Chondrocyte (in vitro differentiated cells): ENCODE data around the gene FMNL2. TPM values are rescaled to one million over a fixed set of nuclear protein-coding genes. Genes with fewer than 3 reads are reported as not detected.

ENCODE experiments used
- DNase-seq: peaks from one replicate; pipeline ENCODE4 v3.0.0; 2021; ENCODE audit warnings: mixed read lengths, low spot score
- H3K27ac Mint-ChIP-seq: one replicate; pipeline ENCODE4 v1.8.0; 2021; ENCODE audit warnings: mild to moderate bottlenecking, moderate library complexity, mixed read lengths; ENCODE audit not compliant: unreplicated experiment
- H3K27me3 Mint-ChIP-seq: 2 replicates; pipeline ENCODE4 v1.8.0; 2021; ENCODE audit warnings: low read depth, mixed read lengths
- H3K36me3 Mint-ChIP-seq: 2 replicates; pipeline ENCODE4 v1.8.0; 2021; ENCODE audit warnings: low read depth, mixed read lengths
- H3K4me1 Mint-ChIP-seq: 2 replicates; pipeline ENCODE4 v1.8.0; 2021; ENCODE audit warnings: low read depth, mild to moderate bottlenecking, mixed read lengths
- H3K4me3 Mint-ChIP-seq: one replicate; pipeline ENCODE4 v1.8.0; 2021; ENCODE audit warnings: mild to moderate bottlenecking, moderate library complexity, mixed read lengths; ENCODE audit not compliant: unreplicated experiment
- H3K9me3 Mint-ChIP-seq: 2 replicates; pipeline ENCODE4 v1.8.0; 2021; ENCODE audit warnings: low read depth, mixed read lengths
- CTCF ChIP-seq: fragments of 200-600 bp; sonication (generic); IDR thresholded peaks from 2 replicates; pipeline ENCODE4 v1.5.0; 2021; ENCODE audit warnings: antibody characterized with exemption, mild to moderate bottlenecking, moderate library complexity
- total RNA-seq: library from RNA; stranded (reverse); gene quantifications from 3 replicates; pipeline ENCODE4 v1.2.1, GENCODE V29; 2021

Gene FMNL2
- total RNA-seq, 1 donor from 2014 or later, result 33.9 TPM

DNA sequence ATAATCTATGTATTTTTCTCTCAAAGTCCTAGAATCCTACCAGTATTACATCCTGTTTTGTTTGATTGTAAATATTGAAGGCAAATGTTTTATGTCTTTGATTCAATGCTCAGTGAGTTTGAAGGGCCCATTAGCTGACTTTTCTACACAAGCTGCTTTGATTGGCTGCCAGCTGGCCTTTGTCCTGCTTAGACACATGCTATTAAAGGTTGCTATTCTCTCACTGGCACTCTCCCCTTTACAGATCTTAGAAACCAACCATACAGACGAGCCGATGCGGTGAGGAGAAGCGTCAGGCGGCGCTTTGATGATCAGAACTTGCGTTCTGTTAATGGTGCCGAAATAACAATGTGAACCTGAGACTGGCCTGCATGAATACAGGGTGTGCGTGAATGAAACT, 312.6 kb downstream of the FMNL2 start:
- no peaks in the 10 kb centered on the region for H3K9me3 Mint-ChIP-seq
- peak overlapping the region; percentile 13 for H3K27ac Mint-ChIP-seq
- no peaks in the 10 kb centered on the region for H3K27me3 Mint-ChIP-seq
- peaks cover 17% of the 10 kb centered on the region for H3K4me1 Mint-ChIP-seq
- TF ChIP-seq CTCF, result no peak
- H3K4me3 Mint-ChIP-seq, result no peak overlapping the region
- peaks cover 10% of the 10 kb centered on the region for H3K36me3 Mint-ChIP-seq
- no peak for DNase-seq

GRCh38 chr2:152648336-152648735, 313.4 kb downstream of the FMNL2 start:
- Mint-ChIP-seq H3K4me3 (no peak overlapping the region), H3K9me3 (no peaks in the 10 kb centered on the region), H3K27me3 (no peaks in the 10 kb centered on the region), H3K27ac (no peak overlapping the region), H3K36me3 (peaks cover 10% of the 10 kb centered on the region), H3K4me1 (peaks cover 17% of the 10 kb centered on the region)
- peak; percentile 63 for TF ChIP-seq CTCF
- no peak for DNase-seq

GRCh38 chr2:152649997-152650396, 315.0 kb downstream of the FMNL2 start:
- no peak for TF ChIP-seq CTCF
- peaks cover 12% of the 10 kb centered on the region for H3K36me3 Mint-ChIP-seq
- H3K4me1 Mint-ChIP-seq, result peaks cover 17% of the 10 kb centered on the region
- H3K27ac Mint-ChIP-seq, result no peak overlapping the region
- no peaks in the 10 kb centered on the region for H3K27me3 Mint-ChIP-seq
- H3K4me3 Mint-ChIP-seq, result no peak overlapping the region
- DNase-seq, result no peak
- H3K9me3 Mint-ChIP-seq, result no peaks in the 10 kb centered on the region

DNA sequence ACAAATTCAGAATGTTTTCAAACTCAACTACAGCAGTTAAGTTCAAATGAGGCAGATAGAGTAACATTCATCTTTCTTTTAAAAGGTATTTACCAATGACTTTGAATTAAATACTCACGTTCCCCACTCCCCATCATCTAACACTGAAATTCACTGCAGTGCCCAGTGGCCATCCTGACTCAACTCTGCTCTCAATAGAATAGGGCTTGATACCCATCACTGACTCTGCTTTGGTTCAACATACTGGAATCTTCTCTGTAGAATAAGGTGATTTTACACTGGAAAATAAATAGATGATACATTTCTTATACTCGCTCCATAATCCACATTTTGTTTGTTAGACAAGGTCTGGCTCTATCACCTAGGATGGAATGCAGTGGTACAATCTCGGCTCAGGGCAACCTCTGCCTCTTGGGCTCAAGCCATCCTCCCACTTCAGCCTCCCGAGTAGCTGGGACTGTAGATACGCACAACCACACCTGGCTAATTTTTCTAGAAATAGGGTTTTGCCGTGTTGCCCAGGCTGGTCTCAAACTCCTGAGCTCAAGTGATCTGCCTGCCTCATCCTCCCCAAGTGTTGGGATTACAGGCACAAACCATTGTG, 315.9 kb downstream of the FMNL2 start:
- Mint-ChIP-seq H3K9me3 (no peaks in the 10 kb centered on the region), H3K4me3 (no peak overlapping the region), H3K27ac (peak overlapping the region; percentile 24), H3K36me3 (peaks cover 10% of the 10 kb centered on the region), H3K27me3 (no peaks in the 10 kb centered on the region), H3K4me1 (peaks cover 17% of the 10 kb centered on the region)
- TF ChIP-seq CTCF, result no peak
- DNase-seq, result no peak

- H3K27ac Mint-ChIP-seq, result no peak overlapping the region
- H3K9me3 Mint-ChIP-seq, result no peaks in the 10 kb centered on the region
- DNase-seq, result no peak
- no peaks in the 10 kb centered on the region for H3K27me3 Mint-ChIP-seq
- H3K36me3 Mint-ChIP-seq, result peaks cover 12% of the 10 kb centered on the region
- H3K4me1 Mint-ChIP-seq, result peaks cover 12% of the 10 kb centered on the region
- TF ChIP-seq CTCF, result no peak
- no peak overlapping the region for H3K4me3 Mint-ChIP-seq
Observed at GRCh38 chr2:152651834-152652233, 316.9 kb downstream of the FMNL2 start.
